Esophagus muscularis mucosa (tissue), 4 donors: ENCODE results near the gene SECISBP2. TPM values are rescaled to one million over a fixed set of nuclear protein-coding genes. Genes with fewer than 3 reads are reported as not detected.

Source experiments
- DNase-seq: peaks from one replicate; pipeline ENCODE4 v3.0.0-alpha.2; 2017; ENCODE audit errors: extremely low spot score
- H3K27ac ChIP-seq, 4 donors: fragments of 200-600 bp; sonication (generic); replicated peaks in 1 of 4; 1 replicate in 3 of 4; 2 replicates in 1 of 4; pipeline ENCODE4 v1.5.1; 2016 to 2019; ENCODE audit warnings: mild to moderate bottlenecking in 1 of 4
- H3K27me3 ChIP-seq, 4 donors: fragments of 200-600 bp; sonication (generic); one replicate each; pipeline versions ENCODE4 v1.5.1 to v1.6.0; 2016 to 2019
- H3K36me3 ChIP-seq, 4 donors: fragments of 200-600 bp; sonication (generic); one replicate each; pipeline ENCODE4 v1.5.1; 2016 to 2019
- H3K4me1 ChIP-seq, 4 donors: fragments of 200-600 bp; sonication (generic); one replicate each; pipeline ENCODE4 v1.5.1; 2016 to 2019
- H3K4me3 ChIP-seq, 4 donors: fragments of 200-600 bp; sonication (generic); 1 replicate in 2 of 4; 2 replicates in 2 of 4; pipeline ENCODE4 v1.5.1; 2016 to 2019; ENCODE audit warnings: mild to moderate bottlenecking in 4 of 4, moderate library complexity in 1 of 4
- H3K9me3 ChIP-seq, 4 donors: fragments of 200-600 bp; sonication (generic); 1 replicate in 3 of 4; 2 replicates in 1 of 4; pipeline ENCODE4 v1.5.1; 2016 to 2019
- EP300 ChIP-seq: sonication (generic); formaldehyde crosslinking; IDR thresholded peaks from one replicate; pipeline ENCODE4 v1.6.1; 2017; ENCODE audit warnings: antibody characterized with exemption
- POLR2A ChIP-seq: fragments of 450-650 bp; IDR thresholded peaks from one replicate; pipeline ENCODE4 v1.6.1; 2017; ENCODE audit warnings: antibody characterized with exemption, moderate library complexity, mild to moderate bottlenecking, low read depth
- POLR2AphosphoS5 ChIP-seq, 2 donors: sonication (generic); formaldehyde crosslinking; IDR thresholded peaks; one replicate each; pipeline ENCODE4 v1.6.1; 2017; ENCODE audit warnings: antibody characterized with exemption in 2 of 2
- WGBS: methylation state at CpG from one replicate; pipeline ENCODE4 v1.1.5; 2018; 5-methylcytosine and 5-hydroxymethylcytosine counted together
- intact Hi-C: fragments of 100-400 bp; cut with DNase I; formaldehyde crosslinking; loops from one replicate; pipeline ENCODE4 v1.15.1; 2023
- total RNA-seq, 4 donors: library from RNA; depleted of rRNA; stranded (reverse); fragments of >200 nt; gene quantifications; one replicate each; pipeline versions ENCODE4 v1.1.0 to v1.2.1, GENCODE V29; 2016
- TF ChIP-seq, protein P1 (sequence below), 3 experiments: fragments of 200-600 bp in 2 of 3; fragments of 450-650 bp in 1 of 3; sonication (generic) in 2 of 3; IDR thresholded peaks; one replicate each; pipeline ENCODE4 v1.5.1; 2017 to 2019; ENCODE audit warnings: antibody characterized with exemption in 3 of 3, mild to moderate bottlenecking in 2 of 3, moderate library complexity in 1 of 3

The SECISBP2 gene
- total RNA-seq, 4 donors from 2014 or later, result 24.0 to 32.8 (median 29.0) TPM

DNA sequence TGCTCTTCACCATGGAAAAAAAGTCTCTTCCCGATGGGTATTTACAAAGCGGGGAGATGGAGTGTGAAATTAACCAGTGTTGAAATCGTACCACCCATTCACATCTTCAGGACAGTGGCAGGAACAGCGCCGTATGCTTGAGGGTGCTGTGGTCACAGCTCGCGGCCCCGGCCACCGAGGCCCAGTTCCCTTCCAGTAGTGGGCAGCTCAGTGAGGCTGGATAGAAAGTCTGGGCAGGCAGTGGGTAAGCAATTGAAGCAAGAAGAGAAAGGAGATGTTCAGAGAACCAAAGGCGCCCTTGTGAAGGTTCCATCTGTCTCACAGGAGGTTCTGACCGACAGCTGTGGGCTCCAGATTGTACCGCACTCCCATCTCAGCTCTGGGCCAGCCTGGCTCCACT lies 59.1 kb downstream of the SECISBP2 start:
- TF ChIP-seq EP300 (no peak), POLR2AphosphoS5 (IDR thresholded peaks at IDR 0.05) (no peak), POLR2A (no peak)
- TF ChIP-seq, protein P1, sequence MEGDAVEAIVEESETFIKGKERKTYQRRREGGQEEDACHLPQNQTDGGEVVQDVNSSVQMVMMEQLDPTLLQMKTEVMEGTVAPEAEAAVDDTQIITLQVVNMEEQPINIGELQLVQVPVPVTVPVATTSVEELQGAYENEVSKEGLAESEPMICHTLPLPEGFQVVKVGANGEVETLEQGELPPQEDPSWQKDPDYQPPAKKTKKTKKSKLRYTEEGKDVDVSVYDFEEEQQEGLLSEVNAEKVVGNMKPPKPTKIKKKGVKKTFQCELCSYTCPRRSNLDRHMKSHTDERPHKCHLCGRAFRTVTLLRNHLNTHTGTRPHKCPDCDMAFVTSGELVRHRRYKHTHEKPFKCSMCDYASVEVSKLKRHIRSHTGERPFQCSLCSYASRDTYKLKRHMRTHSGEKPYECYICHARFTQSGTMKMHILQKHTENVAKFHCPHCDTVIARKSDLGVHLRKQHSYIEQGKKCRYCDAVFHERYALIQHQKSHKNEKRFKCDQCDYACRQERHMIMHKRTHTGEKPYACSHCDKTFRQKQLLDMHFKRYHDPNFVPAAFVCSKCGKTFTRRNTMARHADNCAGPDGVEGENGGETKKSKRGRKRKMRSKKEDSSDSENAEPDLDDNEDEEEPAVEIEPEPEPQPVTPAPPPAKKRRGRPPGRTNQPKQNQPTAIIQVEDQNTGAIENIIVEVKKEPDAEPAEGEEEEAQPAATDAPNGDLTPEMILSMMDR (IDR thresholded peaks at IDR 0.05), result no peak
- intact Hi-C loops, result no loop called here

DNA sequence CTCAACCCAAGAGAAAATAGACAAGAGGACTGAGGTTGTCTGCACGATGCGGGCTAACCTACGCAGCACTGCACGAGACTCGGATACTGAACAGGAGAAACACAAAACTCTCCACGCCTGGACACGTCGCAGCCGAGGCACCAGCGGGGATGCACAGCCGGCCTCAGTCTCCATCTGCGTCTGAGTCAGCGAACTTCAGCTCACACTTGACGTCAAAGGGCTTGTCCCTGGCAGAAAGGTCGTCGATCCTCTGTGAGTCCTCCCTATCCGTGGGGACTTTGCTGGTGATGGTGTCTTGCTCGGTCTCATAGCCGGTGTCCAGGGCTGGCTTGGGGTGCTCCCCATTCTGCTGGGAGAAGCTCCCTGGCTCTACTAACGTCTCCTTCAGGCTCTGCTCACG lies 60.2 kb downstream of the SECISBP2 start:
- Histone ChIP-seq H3K36me3 (peaks cover 0 to 55% (median 32%) of the 10 kb centered on the region in 4 donors), H3K27ac (no peak overlapping the region), H3K9me3 (no peaks in the 10 kb centered on the region), H3K4me3 (no peak overlapping the region), H3K27me3 (no peaks in the 10 kb centered on the region), H3K4me1 (no peaks in the 10 kb centered on the region)
- intact Hi-C loops, result no loop called here
- DNase-seq, result no peak
- 92% methylated on average over 16 of the region's 21 CpGs for WGBS
- TF ChIP-seq POLR2A (no peak), POLR2AphosphoS5 (IDR thresholded peaks at IDR 0.05) (no peak), EP300 (no peak)
- TF ChIP-seq, protein P1 (IDR thresholded peaks at IDR 0.05), result no peak

More for the DNA sequence above, 59.1 kb downstream of the SECISBP2 start:
- H3K9me3 ChIP-seq, result no peaks in the 10 kb centered on the region
- no peaks in the 10 kb centered on the region for H3K27me3 ChIP-seq
- WGBS, result 90% methylated on average over 12 of the region's 12 CpGs
- H3K4me1 ChIP-seq, result no peaks in the 10 kb centered on the region
- H3K36me3 ChIP-seq, result peaks cover 0 to 44% (median 25%) of the 10 kb centered on the region in 4 donors
- DNase-seq, result no peak
- H3K4me3 ChIP-seq, result no peak overlapping the region
- no peak overlapping the region for H3K27ac ChIP-seq

DNA sequence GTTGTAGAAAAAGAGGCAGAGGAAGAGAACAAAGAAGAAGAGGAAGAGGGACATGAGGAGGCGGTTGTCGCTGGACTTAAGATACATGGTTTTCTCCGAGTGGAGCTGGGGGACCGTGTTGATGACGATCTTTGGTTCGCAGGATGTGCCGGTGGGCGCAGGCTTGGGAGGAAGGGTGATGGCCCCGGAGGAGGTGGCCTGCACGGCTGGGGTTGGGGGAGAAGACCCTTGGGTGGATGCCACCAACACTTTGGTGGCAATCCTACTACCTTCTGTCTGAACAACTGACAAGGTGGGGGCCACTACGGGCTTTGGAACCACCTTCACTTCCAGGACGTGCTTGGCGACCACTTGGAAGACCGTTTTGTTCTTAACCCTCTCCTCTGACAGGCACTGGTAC lies 60.7 kb downstream of the SECISBP2 start:
- no peak for DNase-seq
- Histone ChIP-seq H3K36me3 (peaks cover 0 to 60% (median 34%) of the 10 kb centered on the region in 4 donors), H3K4me1 (no peaks in the 10 kb centered on the region), H3K27ac (no peak overlapping the region), H3K9me3 (no peaks in the 10 kb centered on the region), H3K27me3 (no peaks in the 10 kb centered on the region), H3K4me3 (no peak overlapping the region)
- WGBS, result 94% methylated on average over 14 of the region's 14 CpGs
- no peak for TF ChIP-seq POLR2AphosphoS5 (IDR thresholded peaks at IDR 0.05)
- TF ChIP-seq, protein P1 (IDR thresholded peaks at IDR 0.05), result no peak
- no peak for TF ChIP-seq POLR2A
- TF ChIP-seq EP300, result no peak
- intact Hi-C loops, result no loop called here

DNA sequence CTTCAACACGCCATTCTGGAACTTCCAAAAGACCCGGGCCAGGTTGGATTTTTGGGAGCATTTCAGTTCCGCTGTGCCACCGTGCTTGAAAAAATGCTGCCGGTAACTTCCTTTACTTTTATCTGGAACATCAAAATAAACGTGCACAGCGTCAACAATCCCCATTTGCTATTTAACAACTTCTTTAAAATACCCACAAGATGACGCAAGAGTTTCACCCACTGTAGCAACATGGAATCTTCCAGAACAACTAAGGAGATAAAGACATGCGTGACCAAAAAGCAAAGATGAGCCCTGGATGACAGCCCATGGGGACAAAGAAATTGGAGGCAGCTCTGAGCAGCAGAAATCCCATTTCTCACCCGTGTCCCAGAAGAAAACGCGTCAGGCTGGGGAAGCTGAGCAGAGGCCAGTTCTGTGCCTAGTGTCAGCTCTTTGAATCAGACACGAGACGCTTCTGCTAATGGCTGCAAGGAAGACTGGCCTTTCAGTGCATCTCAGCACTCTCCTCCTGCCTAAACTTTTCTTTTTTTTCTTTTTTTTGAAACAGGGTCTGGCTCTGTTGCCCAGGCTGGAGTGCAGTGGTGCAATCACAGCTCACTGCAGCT lies 61.3 kb downstream of the SECISBP2 start:
- Histone ChIP-seq H3K4me1 (no peaks in the 10 kb centered on the region), H3K27me3 (no peaks in the 10 kb centered on the region), H3K9me3 (no peaks in the 10 kb centered on the region), H3K36me3 (peaks cover 0 to 66% (median 35%) of the 10 kb centered on the region in 4 donors), H3K4me3 (no peak overlapping the region), H3K27ac (no peak overlapping the region)
- WGBS, result 87% methylated on average over 14 of the region's 14 CpGs
- TF ChIP-seq POLR2A, result no peak
- no peak for DNase-seq
- intact Hi-C loops, result no loop called here

DNA sequence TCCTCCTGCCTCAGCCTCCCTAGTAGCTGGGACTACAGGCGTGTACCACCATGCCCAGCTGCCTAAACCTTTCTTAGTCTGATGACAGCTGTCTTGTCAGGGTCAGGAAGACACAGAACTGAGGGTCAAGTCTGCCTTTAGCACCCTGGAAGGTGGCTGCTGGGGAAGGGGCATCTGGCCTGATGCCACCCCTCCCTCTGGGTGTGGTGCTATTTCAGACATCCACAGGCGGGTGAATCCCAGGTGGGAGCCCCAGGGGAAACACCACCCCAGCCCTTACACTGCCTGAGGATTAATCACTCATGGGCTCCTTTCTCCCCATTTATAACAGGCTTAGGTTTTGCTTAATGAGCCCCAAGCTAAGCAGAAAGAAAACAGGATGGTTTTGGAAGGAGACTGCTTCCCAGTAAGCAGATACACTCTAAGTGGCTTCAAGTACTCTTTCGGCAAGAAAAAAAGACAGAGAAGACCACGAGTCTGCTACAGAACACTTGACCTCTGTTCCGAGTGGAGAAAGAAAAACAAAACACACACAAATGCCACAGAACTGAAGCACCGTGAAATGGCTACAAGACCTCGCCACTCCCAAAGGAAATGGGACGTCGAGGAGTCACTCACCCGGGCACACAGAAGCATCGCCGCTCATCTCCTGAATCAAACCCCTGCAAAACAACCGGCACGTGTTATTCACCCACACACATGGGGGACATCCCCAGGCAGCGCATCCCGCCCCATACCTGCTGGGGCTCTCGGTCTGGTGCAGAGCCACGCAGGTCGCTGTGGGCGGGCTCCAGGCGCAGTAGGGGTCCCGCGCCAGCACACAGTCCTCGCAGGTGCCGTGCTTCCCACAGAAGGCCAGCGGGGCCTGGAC lies 62.4 kb downstream of the SECISBP2 start:
- Histone ChIP-seq H3K4me1 (no peaks in the 10 kb centered on the region), H3K27ac (no peak overlapping the region), H3K36me3 (peaks cover 0 to 76% (median 44%) of the 10 kb centered on the region in 4 donors), H3K4me3 (no peak overlapping the region), H3K27me3 (no peaks in the 10 kb centered on the region), H3K9me3 (no peaks in the 10 kb centered on the region)
- intact Hi-C loops, result no loop called here
- TF ChIP-seq, protein P1 (IDR thresholded peaks at IDR 0.05), result no peak
- TF ChIP-seq EP300, result no peak
- TF ChIP-seq POLR2A, result no peak
- no peak for TF ChIP-seq POLR2AphosphoS5 (IDR thresholded peaks at IDR 0.05)
- WGBS, result 93% methylated on average over 24 of the region's 26 CpGs
- no peak for DNase-seq
